HepG2 (cell line): Measurements from ENCODE around the gene CATSPERB. TPM values are rescaled to one million over a fixed set of nuclear protein-coding genes. Genes with fewer than 3 reads are reported as not detected.
A peak's percentile ranks its signal among the peaks of the same experiment; 100 is the strongest.

Source experiments
- HNF4A ChIP-seq: sonication (generic); formaldehyde crosslinking; IDR thresholded peaks from 2 replicates; pipeline ENCODE4 v1.4.0; 2020; ENCODE audit warnings: missing genetic modification reagents
- HNF4G ChIP-seq, 2 experiments: sonication (generic) in 1 of 2; formaldehyde crosslinking in 1 of 2; IDR thresholded peaks; 2 replicates each; pipeline versions ENCODE4 v1.4.0 to v1.6.1; 2011 to 2020; ENCODE audit warnings: borderline replicate concordance in 2 of 2, low read depth in 2 of 2, mild to moderate bottlenecking in 2 of 2, low read length in 1 of 2, missing genetic modification reagents in 1 of 2, moderate library complexity in 1 of 2
- MED1 ChIP-seq: sonication (generic); formaldehyde crosslinking; IDR thresholded peaks from 2 replicates; pipeline ENCODE4 v1.4.0; 2020; ENCODE audit warnings: missing genetic modification reagents
- PPARG ChIP-seq: conservative IDR thresholded peaks from 2 replicates; pipeline ENCODE4 v1.6.1; 2016; ENCODE audit warnings: missing biosample characterization, missing genetic modification reagents
- THAP9 ChIP-seq: sonication (generic); formaldehyde crosslinking; IDR thresholded peaks from 2 replicates; pipeline ENCODE4; 2020; ENCODE audit warnings: missing genetic modification reagents, mild to moderate bottlenecking, borderline replicate concordance
- XRCC5 ChIP-seq: fragments of 200-400 bp; formaldehyde crosslinking; optimal IDR thresholded peaks from 2 replicates; pipeline ENCODE3; 2017; ENCODE audit warnings: mild to moderate bottlenecking, low read length
- YEATS4 ChIP-seq: sonication (generic); formaldehyde crosslinking; IDR thresholded peaks from 2 replicates; pipeline ENCODE4 v1.4.0; 2020; ENCODE audit warnings: missing genetic modification reagents, borderline replicate concordance
- ZBTB34 ChIP-seq: sonication (generic); formaldehyde crosslinking; IDR thresholded peaks from 2 replicates; pipeline ENCODE4 v1.8.0; 2022; ENCODE audit warnings: mild to moderate bottlenecking, missing genetic modification reagents
- ZNF264 ChIP-seq: sonication (generic); formaldehyde crosslinking; IDR thresholded peaks from 2 replicates; pipeline ENCODE4 v1.4.0; 2020; ENCODE audit warnings: missing genetic modification reagents
- ZNF280D ChIP-seq: sonication (generic); formaldehyde crosslinking; IDR thresholded peaks from 2 replicates; pipeline ENCODE4 v1.5.1; 2020; ENCODE audit warnings: mild to moderate bottlenecking, missing genetic modification reagents
- ZNF678 ChIP-seq: sonication (generic); formaldehyde crosslinking; IDR thresholded peaks from 2 replicates; pipeline ENCODE4 v1.4.0; 2020; ENCODE audit warnings: mild to moderate bottlenecking, missing genetic modification reagents
- ZNF770 ChIP-seq: sonication (generic); formaldehyde crosslinking; IDR thresholded peaks from 2 replicates; pipeline ENCODE4 v1.5.0; 2020; ENCODE audit warnings: mild to moderate bottlenecking, missing genetic modification reagents
- ZNF781 ChIP-seq: sonication (generic); formaldehyde crosslinking; IDR thresholded peaks from 2 replicates; pipeline ENCODE4 v1.5.1; 2020; ENCODE audit warnings: borderline replicate concordance, mild to moderate bottlenecking, missing genetic modification reagents; ENCODE audit errors: not compliant biosample characterization
- polyA plus RNA-seq, 8 experiments: library from polyadenylated mRNA; depleted of rRNA in 3 of 8; stranded (reverse) in 7 of 8; unstranded in 1 of 8; fragments of >200 nt; fragmentation: Illumina TruSeq in 4 of 8; extraction: Trizol in 4 of 8; gene quantifications; 2 replicates each; pipeline versions ENCODE4 v1.2.1 to v1.2.3, GENCODE V29; 2011 to 2016; ENCODE audit warnings: low read depth in 4 of 8, missing spikeins in 1 of 8, mixed read lengths in 1 of 8; ENCODE audit not compliant: insufficient read depth in 1 of 8
- total RNA-seq, 5 experiments: library from RNA; depleted of rRNA; stranded (reverse); fragments of >200 nt; fragmentation: Illumina TruSeq; extraction: Trizol; gene quantifications; 2 replicates each; pipeline ENCODE4 v1.2.3, GENCODE V29; 2016; ENCODE audit warnings: low read depth in 1 of 5

The CATSPERB gene
- total and polyA plus RNA-seq, 2 of the 13 experiments (the other 11 are each of a cell fraction or from before 2014, with no cell fraction given): not detected

GRCh38 chr14:91554535-91555332 is 177.2 kb downstream of the CATSPERB start (continued):
- peak; percentile 51; the same call in 1 of the 2 replicates for TF ChIP-seq THAP9 (CRISPR knock-in tag)
- TF ChIP-seq MED1 (CRISPR knock-in tag): peak; percentile 27; the same call in 1 of the 2 replicates
- peak; percentile 44; the same call in 1 of the 2 replicates for TF ChIP-seq YEATS4
- peak; percentile 21; the same call in 1 of the 2 replicates for TF ChIP-seq ZNF264
- TF ChIP-seq ZNF280D (CRISPR knock-in tag): peak; percentile 60; the same call in 1 of the 2 replicates
- 0 out of 2 replicates have a peak, but pooled peaks have one; percentile 34 for TF ChIP-seq PPARG (CRISPR knock-in tag)
- TF ChIP-seq ZBTB34 (CRISPR knock-in tag): 0 out of 2 replicates have a peak, but pooled peaks have one; percentile 36
- TF ChIP-seq ZNF770: 0 out of 2 replicates have a peak, but pooled peaks have one; percentile 24
- TF ChIP-seq ZNF678 (CRISPR knock-in tag): 0 out of 2 replicates have a peak, but pooled peaks have one; percentile 25
- TF ChIP-seq ZNF781: peak; percentile 41
- TF ChIP-seq XRCC5: peak; percentile 63
- TF ChIP-seq HNF4G (IDR thresholded peaks at IDR 0.05; ENCODE audit: borderline replicate concordance, low read depth, low read length): peak; percentile 78; the same call in 1 of the 2 replicates
- peak; percentile 69 for TF ChIP-seq HNF4G (CRISPR knock-in tag; IDR thresholded peaks at IDR 0.05; ENCODE audit: borderline replicate concordance, low read depth)
- TF ChIP-seq HNF4A (CRISPR knock-in tag): peak; percentile 95
